RWPE2 (cell line): ENCODE results near the gene TRMT11.
A peak's percentile ranks its signal among the peaks of the same experiment; 100 is the strongest.

Experiments
- ATAC-seq: fragments of 200-7000 bp; cut with Tn5 transposase; 3 replicates; pipeline ENCODE4 v1.9.1; 2021; ENCODE audit warnings: low read depth
- DNase-seq: peaks from one replicate; pipeline ENCODE4 v3.0.0-alpha.2; 2020; ENCODE audit warnings: low spot score
- H3K27ac ChIP-seq: fragments of 450-650 bp; 2 replicates; pipeline ENCODE4 v1.5.1; 2017; ENCODE audit warnings: mild to moderate bottlenecking; ENCODE audit not compliant: poor library complexity, severe bottlenecking
- H3K27me3 ChIP-seq: fragments of 250-450 bp; sonication (Bioruptor Pico); 2 replicates; pipeline ENCODE4 v1.5.1; 2021; ENCODE audit warnings: mild to moderate bottlenecking, moderate library complexity; ENCODE audit not compliant: insufficient read depth, poor library complexity, severe bottlenecking
- H3K36me3 ChIP-seq: fragments of 250-450 bp; sonication (Bioruptor Pico); 2 replicates; pipeline ENCODE4 v1.5.1; 2020; ENCODE audit warnings: low read depth, mild to moderate bottlenecking, moderate library complexity
- H3K4me1 ChIP-seq: fragments of 250-450 bp; sonication (Bioruptor Pico); 2 replicates; pipeline ENCODE4 v1.5.1; 2021; ENCODE audit warnings: mild to moderate bottlenecking, moderate library complexity; ENCODE audit not compliant: insufficient read depth, poor library complexity, severe bottlenecking
- H3K4me3 ChIP-seq: fragments of 250-450 bp; sonication (Bioruptor Pico); 2 replicates; pipeline ENCODE4 v1.5.1; 2021; ENCODE audit warnings: mild to moderate bottlenecking, moderate library complexity; ENCODE audit not compliant: severe bottlenecking
- H3K9me3 ChIP-seq: fragments of 250-450 bp; sonication (Bioruptor Pico); 2 replicates; pipeline ENCODE4 v1.5.1; 2021; ENCODE audit warnings: mild to moderate bottlenecking, moderate library complexity; ENCODE audit not compliant: severe bottlenecking
- TF ChIP-seq, protein P1 (sequence below): fragments of 450-650 bp; IDR thresholded peaks from one replicate; pipeline ENCODE4 v1.5.1; 2017; ENCODE audit warnings: mild to moderate bottlenecking, moderate library complexity; ENCODE audit not compliant: poor library complexity, severe bottlenecking

Gene TRMT11

DNA sequence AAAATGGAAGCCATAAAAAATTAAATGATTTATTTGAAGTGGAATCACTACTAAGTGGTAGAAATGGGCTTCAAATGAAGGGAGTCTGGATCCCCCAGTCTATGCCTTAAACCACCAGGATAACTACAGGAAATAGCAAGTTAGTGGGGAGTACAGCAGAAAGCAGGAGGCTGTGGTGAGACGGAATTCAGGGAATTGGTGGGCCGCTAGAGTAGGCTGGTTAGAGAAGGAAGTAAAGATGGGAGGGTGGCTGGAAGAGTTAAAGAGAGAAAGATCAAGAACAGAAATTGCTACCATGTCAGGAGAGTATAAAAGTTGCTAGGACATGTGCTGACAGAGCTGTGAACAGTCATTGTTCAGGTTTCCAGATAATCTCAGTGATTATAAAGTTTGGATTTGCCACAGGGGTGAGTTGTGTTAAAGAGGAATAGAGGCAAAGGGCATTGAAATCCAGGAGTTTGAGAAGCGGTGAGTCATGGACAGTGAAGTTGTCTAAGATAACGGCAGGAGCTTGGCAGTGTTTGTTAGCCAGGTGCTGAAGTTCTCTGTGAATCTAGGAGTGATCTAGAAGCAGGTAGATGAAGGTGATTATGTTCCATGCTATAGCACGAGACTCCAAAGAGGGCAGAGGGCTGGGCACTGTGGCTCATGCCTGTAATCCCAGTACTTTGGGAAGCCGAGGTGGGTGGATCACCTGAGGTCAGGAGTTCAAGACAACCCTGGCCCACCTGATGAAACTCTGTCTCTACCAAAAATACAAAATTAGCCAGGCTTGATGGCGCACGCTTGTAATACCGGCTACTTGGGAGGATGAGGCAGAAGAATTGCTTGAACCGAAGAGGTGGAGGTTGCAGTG lies 43.4 kb upstream of the TRMT11 start:
- no peaks in the 10 kb centered on the region for H3K27me3 ChIP-seq
- DNase-seq (no peak), ATAC-seq (peak; percentile 66)
- H3K9me3 ChIP-seq, result no peaks in the 10 kb centered on the region
- H3K4me1 ChIP-seq, result peaks cover 67% of the 10 kb centered on the region
- H3K36me3 ChIP-seq, result no peaks in the 10 kb centered on the region
- peak overlapping the region; percentile 79 for H3K27ac ChIP-seq
- TF ChIP-seq, protein P1, sequence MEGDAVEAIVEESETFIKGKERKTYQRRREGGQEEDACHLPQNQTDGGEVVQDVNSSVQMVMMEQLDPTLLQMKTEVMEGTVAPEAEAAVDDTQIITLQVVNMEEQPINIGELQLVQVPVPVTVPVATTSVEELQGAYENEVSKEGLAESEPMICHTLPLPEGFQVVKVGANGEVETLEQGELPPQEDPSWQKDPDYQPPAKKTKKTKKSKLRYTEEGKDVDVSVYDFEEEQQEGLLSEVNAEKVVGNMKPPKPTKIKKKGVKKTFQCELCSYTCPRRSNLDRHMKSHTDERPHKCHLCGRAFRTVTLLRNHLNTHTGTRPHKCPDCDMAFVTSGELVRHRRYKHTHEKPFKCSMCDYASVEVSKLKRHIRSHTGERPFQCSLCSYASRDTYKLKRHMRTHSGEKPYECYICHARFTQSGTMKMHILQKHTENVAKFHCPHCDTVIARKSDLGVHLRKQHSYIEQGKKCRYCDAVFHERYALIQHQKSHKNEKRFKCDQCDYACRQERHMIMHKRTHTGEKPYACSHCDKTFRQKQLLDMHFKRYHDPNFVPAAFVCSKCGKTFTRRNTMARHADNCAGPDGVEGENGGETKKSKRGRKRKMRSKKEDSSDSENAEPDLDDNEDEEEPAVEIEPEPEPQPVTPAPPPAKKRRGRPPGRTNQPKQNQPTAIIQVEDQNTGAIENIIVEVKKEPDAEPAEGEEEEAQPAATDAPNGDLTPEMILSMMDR, result no peak
- H3K4me3 ChIP-seq, result no peak overlapping the region

DNA sequence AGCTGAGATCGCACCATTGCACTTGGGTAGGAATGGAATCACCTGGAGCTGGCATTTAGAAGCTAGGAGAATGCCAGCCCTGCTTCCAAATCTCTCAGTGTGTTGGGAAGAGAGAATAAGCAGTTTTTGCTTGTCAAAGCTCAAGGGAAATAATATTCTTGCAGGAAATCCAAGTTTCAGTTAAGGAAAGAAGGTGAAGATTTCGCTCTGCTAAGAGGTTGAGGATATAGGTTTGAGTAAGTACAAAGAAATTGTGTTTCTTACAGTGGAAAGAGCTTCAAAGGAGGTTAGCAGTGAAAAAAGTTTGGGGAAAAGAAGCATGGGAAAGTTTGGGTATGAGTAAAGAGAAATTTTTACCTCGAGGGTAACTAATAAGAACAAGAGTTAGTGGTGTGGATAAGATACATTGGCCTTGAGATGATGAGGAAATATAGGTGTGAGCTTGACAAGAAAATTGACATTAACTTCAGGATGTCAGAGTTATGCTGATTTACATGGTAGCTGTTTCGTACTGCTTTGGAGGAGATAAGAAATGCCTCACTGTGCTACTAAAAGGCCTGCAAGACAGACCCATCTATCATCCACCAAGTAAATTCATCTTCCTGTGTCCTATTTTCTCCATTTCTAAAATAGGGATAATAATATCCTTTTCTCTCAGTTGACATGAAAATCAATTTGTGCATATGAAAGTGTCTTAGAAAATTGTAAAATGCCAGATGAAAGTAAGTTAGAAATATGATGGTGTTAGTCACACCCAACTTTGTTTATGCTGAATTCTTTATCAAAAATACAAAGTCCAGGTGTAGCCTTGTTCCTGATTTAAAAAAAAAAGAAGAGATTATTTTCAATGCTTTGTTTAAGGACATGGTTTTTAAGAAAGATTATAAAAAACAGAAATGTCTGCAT lies 42.6 kb upstream of the TRMT11 start:
- H3K27me3 ChIP-seq, result no peaks in the 10 kb centered on the region
- H3K9me3 ChIP-seq, result no peaks in the 10 kb centered on the region
- ATAC-seq, result no peak
- H3K36me3 ChIP-seq, result no peaks in the 10 kb centered on the region
- H3K4me3 ChIP-seq, result no peak overlapping the region
- TF ChIP-seq, protein P1, result no peak
- peak overlapping the region; percentile 79 for H3K27ac ChIP-seq
- no peak for DNase-seq
- peaks cover 70% of the 10 kb centered on the region for H3K4me1 ChIP-seq

DNA sequence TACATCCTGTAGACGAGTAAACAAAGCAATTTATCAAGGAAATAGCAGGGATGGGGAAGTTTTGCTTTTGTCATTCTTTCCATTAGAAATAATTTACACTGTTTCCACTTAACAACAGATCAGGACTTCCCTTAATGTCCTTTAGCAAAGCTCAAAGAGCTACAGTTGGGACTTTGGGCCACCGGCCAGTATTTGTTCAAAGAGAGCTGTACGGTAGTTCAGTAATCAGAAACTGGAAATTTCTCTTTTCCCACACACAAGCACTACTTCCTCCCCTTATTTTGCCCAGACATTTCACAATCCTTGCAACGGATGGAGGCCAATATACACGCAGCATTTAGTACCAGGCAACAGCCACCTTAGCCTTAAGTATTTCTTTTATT lies 41.9 kb upstream of the TRMT11 start:
- ATAC-seq, result 0 out of 3 replicates have a peak, but pooled peaks have one; percentile 15
- no peaks in the 10 kb centered on the region for H3K9me3 ChIP-seq
- DNase-seq, result no peak
- no peaks in the 10 kb centered on the region for H3K27me3 ChIP-seq
- no peaks in the 10 kb centered on the region for H3K36me3 ChIP-seq
- TF ChIP-seq, protein P1, result no peak
- H3K27ac ChIP-seq, result peak overlapping the region; percentile 79
- peaks cover 70% of the 10 kb centered on the region for H3K4me1 ChIP-seq
- no peak overlapping the region for H3K4me3 ChIP-seq

DNA sequence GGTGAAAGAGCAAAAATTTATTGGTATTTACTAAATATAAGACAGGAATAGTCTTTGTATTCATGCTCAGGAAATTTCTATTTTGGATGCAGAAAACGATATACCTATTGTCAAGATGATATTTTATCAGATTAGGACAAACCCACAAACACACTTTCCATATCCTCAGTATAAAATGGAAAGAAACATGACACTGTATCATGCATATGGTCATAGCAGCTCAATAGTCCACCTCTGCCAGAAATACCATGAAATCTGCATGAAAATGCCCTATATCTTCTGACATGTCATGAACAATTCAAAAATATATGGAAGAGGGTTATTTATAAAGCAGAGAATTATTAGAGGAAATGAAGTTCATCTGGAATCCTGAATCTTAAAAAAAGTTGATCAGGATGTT lies 41.4 kb upstream of the TRMT11 start:
- ATAC-seq (no peak), DNase-seq (no peak)
- peak overlapping the region; percentile 79 for H3K27ac ChIP-seq
- no peaks in the 10 kb centered on the region for H3K27me3 ChIP-seq
- TF ChIP-seq, protein P1, result no peak
- no peaks in the 10 kb centered on the region for H3K9me3 ChIP-seq
- no peak overlapping the region for H3K4me3 ChIP-seq
- no peaks in the 10 kb centered on the region for H3K36me3 ChIP-seq
- H3K4me1 ChIP-seq, result peaks cover 72% of the 10 kb centered on the region
